ENCODE data around the gene NSD2. TPM values are rescaled to one million over a fixed set of nuclear protein-coding genes. Genes with fewer than 3 reads are reported as not detected.

The NSD2 gene
- total RNA-seq, 1 experiment from 2014 or later, result 136 TPM

- no peak overlapping the region for H4K5ac ChIP-seq (ENCODE audit: insufficient read length, low read depth, low read length)
- DNase-seq, result peak; percentile 30
- no peak overlapping the region for H2BK12ac ChIP-seq (ENCODE audit: insufficient read length, low read depth, low read length)
- no peak overlapping the region for H3K4ac ChIP-seq (ENCODE audit: low read depth, low read length)
- no peak overlapping the region for H2BK120ac ChIP-seq (ENCODE audit: low read depth, low read length, poor library complexity, severe bottlenecking)
- no peak overlapping the region for H3K9ac ChIP-seq (ENCODE audit: extremely low read depth, insufficient read length, low read length)
- no peak overlapping the region for H3K14ac ChIP-seq (ENCODE audit: insufficient read depth, low read length)
- no peak overlapping the region for H3K27ac ChIP-seq (ENCODE audit: insufficient read length, low read depth, low read length)
- no peak overlapping the region for H3K23ac ChIP-seq (ENCODE audit: insufficient read length, low read depth, low read length)
- Mint-ChIP-seq H3K9me3 (no peaks in the 10 kb centered on the region), H3K4me1 (no peaks in the 10 kb centered on the region), H3K27ac (peak overlapping the region in 1 of 3 experiments; percentile 41; a peak in 3 of 7 replicates), H3K36me3 (ENCODE audit: insufficient read depth in 1 of 3, low read depth in 3 of 3) (peaks cover 34 to 86% (median 75%) of the 10 kb centered on the region in 3 experiments; a peak in 6 of 7 replicates), H3K4me3 (no peak overlapping the region), H3K27me3 (ENCODE audit: low read depth) (no peaks in the 10 kb centered on the region)
- no peak overlapping the region for H2BK15ac ChIP-seq (ENCODE audit: low read depth, low read length)
- no peaks in the 10 kb centered on the region for H3K27me3 ChIP-seq (ENCODE audit: insufficient read depth, low read length)
- H2BK5ac ChIP-seq (ENCODE audit: insufficient read length, low read length), result no peak overlapping the region
- no peak overlapping the region for H3T11ph ChIP-seq (ENCODE audit: low read length)
- no peak overlapping the region for H2AK5ac ChIP-seq (ENCODE audit: insufficient read length, low read length)
- H3K79me1 ChIP-seq (ENCODE audit: insufficient read depth, low read depth, low read length, poor library complexity, severe bottlenecking), result no peaks in the 10 kb centered on the region
- no peaks in the 10 kb centered on the region for H4K20me1 ChIP-seq (ENCODE audit: control insufficient read depth, insufficient read depth, insufficient read length)
- H3K23me2 ChIP-seq (ENCODE audit: insufficient read length, low read depth, low read length, poor library complexity, severe bottlenecking), result no peaks in the 10 kb centered on the region
- H3K18ac ChIP-seq (ENCODE audit: insufficient read length, low read depth, low read length), result no peak overlapping the region
- H3K9me3 ChIP-seq (ENCODE audit: control insufficient read depth, low read depth, low read length), result no peaks in the 10 kb centered on the region
- TF ChIP-seq CTCF (conservative IDR thresholded peaks at IDR 0.05), result no peak
- no peaks in the 10 kb centered on the region for H3K79me2 ChIP-seq (ENCODE audit: insufficient read depth, low read length)
- no peak overlapping the region for H2BK20ac ChIP-seq (ENCODE audit: low read depth, low read length, poor library complexity, severe bottlenecking)
- H2AFZ ChIP-seq (ENCODE audit: low read length), result no peak overlapping the region
- no peak overlapping the region for H4K91ac ChIP-seq (ENCODE audit: insufficient read length, low read depth, low read length)
- no peaks in the 10 kb centered on the region for H3K4me1 ChIP-seq (ENCODE audit: insufficient read depth, low read length)
- H3K4me2 ChIP-seq (ENCODE audit: insufficient read depth, insufficient read length, low read length), result no peak overlapping the region
- no CpG with 5 or more reads among the region's 14 CpGs for WGBS (ENCODE audit: extremely low coverage, insufficient read length, low lambda C conversion rate)
- H4K8ac ChIP-seq (replicated peaks; ENCODE audit: insufficient read length, low read depth, low read length), result no peak overlapping the region
- no peak overlapping the region for H3K56ac ChIP-seq (ENCODE audit: insufficient read length, low read depth, low read length)
Measured at GRCh38 chr4:1975391-1975801, 104.2 kb downstream of the NSD2 start.

Measured in H9 (cell line).